ENCODE measurements around the gene LYRM4.
"Not testable (repeated sequence)": the region's sequence is repeated elsewhere in the genome, so short reads cannot be mapped to it uniquely, and the experiment has no call there.

Gene LYRM4

DNA sequence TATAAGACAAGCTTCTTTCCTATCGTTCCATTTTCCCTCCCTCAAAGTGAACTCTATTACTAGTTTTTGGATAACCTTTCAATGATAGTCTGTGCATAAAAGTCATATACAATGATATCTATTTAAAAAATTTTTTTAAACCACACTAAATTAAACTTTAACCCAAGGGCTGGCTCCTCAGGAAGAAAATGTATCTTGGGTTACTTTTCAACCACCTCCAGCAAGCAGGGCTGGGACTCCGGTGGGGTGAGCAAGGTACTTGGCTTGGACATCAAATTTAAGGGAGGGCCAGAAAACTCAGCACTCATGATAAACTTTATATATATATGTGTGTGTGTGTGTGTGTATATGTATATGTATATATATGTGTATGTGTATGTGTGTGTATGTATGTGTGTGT is 189.5 kb downstream of the LYRM4 start:
- DNase-seq = no peak

GRCh38 chr6:5068153-5068751 is 192.5 kb downstream of the LYRM4 start:
- DNase-seq = no peak

GRCh38 chr6:5067305-5067704 is 193.4 kb downstream of the LYRM4 start:
- no peak for DNase-seq

DNA sequence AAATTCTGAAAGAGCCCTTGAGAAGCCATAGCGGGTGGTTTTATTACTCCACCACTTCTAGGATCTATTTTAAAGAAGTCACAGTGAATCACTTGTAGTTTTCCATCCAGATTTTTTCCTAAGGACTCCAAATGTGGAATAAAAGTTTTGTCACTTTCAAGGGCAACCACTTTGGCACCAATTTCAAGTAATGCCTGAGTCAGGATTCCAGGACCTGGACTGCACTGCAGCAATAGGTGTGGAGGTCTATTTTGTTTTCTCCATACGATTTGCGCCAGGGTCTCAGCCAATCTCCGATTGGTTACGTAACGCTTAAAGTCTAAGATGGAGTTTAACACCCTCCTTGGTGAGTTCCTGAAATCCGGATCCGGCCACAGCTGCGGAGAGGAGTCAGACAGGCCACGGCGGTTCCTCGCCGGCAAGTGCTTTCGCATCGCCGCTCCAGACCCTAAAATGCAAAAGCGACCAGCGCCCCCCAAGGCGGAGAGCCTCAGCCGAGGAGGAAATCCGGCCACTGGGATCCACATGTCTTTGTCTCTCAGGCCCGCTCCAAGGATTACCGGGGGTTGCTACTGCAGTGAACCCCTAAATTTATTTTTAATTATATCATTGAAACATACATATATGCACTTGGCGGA is 194.2 kb downstream of the LYRM4 start:
- DNase-seq = no peak

GRCh38 chr6:5063617-5064016 is 197.1 kb downstream of the LYRM4 start:
- DNase-seq = no peak

GRCh38 chr6:5061152-5061551 is 199.6 kb downstream of the LYRM4 start:
- no peak for DNase-seq

GRCh38 chr6:5060439-5060838 is 200.3 kb downstream of the LYRM4 start:
- DNase-seq = not testable (repeated sequence)

GRCh38 chr6:5059036-5059896 is 201.5 kb downstream of the LYRM4 start:
- no peak for DNase-seq
